ENCODE results near the gene SLC43A2.

- TF ChIP-seq YY1 (IDR thresholded peaks at IDR 0.05; ENCODE audit: insufficient read depth, insufficient read length): no peak
- no peak for TF ChIP-seq ZNF274 (IDR thresholded peaks at IDR 0.05; ENCODE audit: low read depth, low read length)
- TF ChIP-seq SUZ12 (IDR thresholded peaks at IDR 0.05; ENCODE audit: extremely low read depth, insufficient read depth, insufficient read length): no peak
These were observed 20.6 kb upstream of the SLC43A2 start for GRCh38 chr17:1648963-1649843.
